IMR-90 (cell line): ENCODE data around the gene CT47C1.

Source experiments
- CTCF ChIP-seq: conservative IDR thresholded peaks from 2 replicates; pipeline ENCODE4 v1.5.1; 2012; ENCODE audit warnings: mild to moderate bottlenecking, low read depth, low read length, improper control_type of control experiment
- POLR2A ChIP-seq: IDR thresholded peaks from 2 replicates; pipeline ENCODE4 v1.6.1; 2012; ENCODE audit warnings: mild to moderate bottlenecking, low read depth, low read length

GRCh38 chrX:119101168-119101567 lies 28.4 kb downstream of the CT47C1 start:
- TF ChIP-seq POLR2A (no peak), CTCF (no peak)
